MCF 10A (cell line): ENCODE data around the gene KAT6B. TPM values are rescaled to one million over a fixed set of nuclear protein-coding genes. Genes with fewer than 3 reads are reported as not detected.

Experiments used
- BruUV-seq: library from RNA; stranded (reverse); fragments of 400-500 nt; replicated peaks from 2 replicates; lab custom pipeline; 2021; lab: Mats Ljungman, UMichigan
- CTCF ChIA-PET: fragments of 300-600 bp; sonication (Branson Sonifier 250); formaldehyde crosslinking; extraction: SDS; loops from one replicate; lab custom pipeline; 2021; ENCODE audit warnings: antibody characterized with exemption, inconsistent platforms; lab: Yijun Ruan, JAX
- POLR2A ChIA-PET: fragments of 300-600, 350-650 bp; sonication (Branson Sonifier 250); formaldehyde crosslinking; extraction: SDS; loops from one replicate; lab custom pipeline; 2020; ENCODE audit warnings: antibody characterized with exemption, inconsistent platforms; lab: Yijun Ruan, JAX
- DNase-seq: peaks from one replicate; pipeline ENCODE4 v3.0.0-alpha.2; 2018; ENCODE audit not compliant: unreplicated experiment
- H3K27ac Mint-ChIP-seq: one replicate; pipeline ENCODE4 v1.8.0; 2022; ENCODE audit warnings: mild to moderate bottlenecking, low read depth, mixed read lengths; ENCODE audit not compliant: unreplicated experiment
- H3K27me3 Mint-ChIP-seq: one replicate; pipeline ENCODE4 v1.8.0; 2022; ENCODE audit warnings: mixed read lengths; ENCODE audit not compliant: insufficient read depth, unreplicated experiment
- H3K36me3 Mint-ChIP-seq: one replicate; pipeline ENCODE4 v1.8.0; 2022; ENCODE audit warnings: mild to moderate bottlenecking, moderate library complexity, mixed read lengths; ENCODE audit not compliant: insufficient read depth, unreplicated experiment
- H3K4me1 Mint-ChIP-seq: one replicate; pipeline ENCODE4 v1.8.0; 2022; ENCODE audit warnings: mixed read lengths; ENCODE audit not compliant: insufficient read depth, unreplicated experiment
- H3K4me3 Mint-ChIP-seq: one replicate; pipeline ENCODE4 v1.8.0; 2022; ENCODE audit warnings: mild to moderate bottlenecking, moderate library complexity, mixed read lengths; ENCODE audit not compliant: unreplicated experiment
- H3K9me3 Mint-ChIP-seq: one replicate; pipeline ENCODE4 v1.8.0; 2022; ENCODE audit warnings: mixed read lengths; ENCODE audit not compliant: unreplicated experiment
- CTCF ChIP-seq: fragments of 200-600 bp; IDR thresholded peaks from one replicate; pipeline ENCODE4 v1.8.0; 2022; ENCODE audit warnings: antibody characterized with exemption, mild to moderate bottlenecking; ENCODE audit not compliant: unreplicated experiment
- intact Hi-C: fragments of 100-400 bp; cut with micrococcal nuclease; formaldehyde crosslinking; loops from 2 replicates; pipeline ENCODE4 v1.14.1; 2022
- total RNA-seq: library from RNA; stranded (reverse); gene quantifications from 2 replicates; pipeline ENCODE4 v1.2.3, GENCODE V29; 2022

KAT6B gene
- total RNA-seq, 1 experiment from 2014 or later, result 18.3 TPM

GRCh38 chr10:74906611-74907198 is 80.3 kb downstream of the KAT6B start:
- no peaks in the 10 kb centered on the region for H3K9me3 Mint-ChIP-seq
- no peak overlapping the region for H3K27ac Mint-ChIP-seq
- no peak for DNase-seq
- peaks cover 12% of the 10 kb centered on the region for H3K36me3 Mint-ChIP-seq
- BruUV-seq, result no TSS peak
- H3K4me3 Mint-ChIP-seq, result no peak overlapping the region
- no peak for TF ChIP-seq CTCF
- CTCF ChIA-PET, result interaction anchor here (0.8 kb wide), 1 partner anchor 9 kb away, joined by 3 read pairs; no protein-coding TSS in a partner anchor
- H3K27me3 Mint-ChIP-seq, result no peaks in the 10 kb centered on the region
- intact Hi-C loops, result no loop called here
- peaks cover 17% of the 10 kb centered on the region for H3K4me1 Mint-ChIP-seq
- POLR2A ChIA-PET, result no interaction called here

DNA sequence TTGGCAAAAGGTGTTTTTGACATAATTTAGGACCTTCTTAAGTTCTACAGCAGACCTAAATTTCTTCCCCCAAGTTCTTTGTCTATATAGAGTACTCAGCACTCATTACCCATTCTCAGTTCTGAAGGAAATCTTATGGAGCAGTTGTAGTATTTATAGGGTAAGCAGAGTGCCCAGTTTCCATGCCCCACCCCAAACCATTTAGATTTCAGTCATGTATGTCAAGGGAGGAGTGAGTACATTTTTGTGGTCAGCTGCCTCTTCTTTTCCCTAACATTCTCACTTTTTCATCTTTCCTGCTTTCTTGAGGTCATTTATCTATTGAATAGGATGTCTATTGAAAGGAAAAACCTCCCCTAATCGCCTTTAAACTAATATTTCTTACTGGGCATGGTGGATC is 83.3 kb downstream of the KAT6B start:
- peaks cover 12% of the 10 kb centered on the region for H3K4me1 Mint-ChIP-seq
- no peaks in the 10 kb centered on the region for H3K9me3 Mint-ChIP-seq
- no peak for TF ChIP-seq CTCF
- CTCF ChIA-PET, result interaction anchor here (0.6 kb wide), 1 partner anchor 449 kb away, joined by 6 read pairs; no protein-coding TSS in a partner anchor
- H3K27ac Mint-ChIP-seq, result no peak overlapping the region
- intact Hi-C loops, result no loop called here
- peaks cover 12% of the 10 kb centered on the region for H3K36me3 Mint-ChIP-seq
- no peak overlapping the region for H3K4me3 Mint-ChIP-seq
- H3K27me3 Mint-ChIP-seq, result no peaks in the 10 kb centered on the region
- POLR2A ChIA-PET, result interaction anchor here (0.7 kb wide), 2 partner anchors 12 to 33 kb away, joined by 3 read pairs; no protein-coding TSS in a partner anchor
- BruUV-seq, result no TSS peak
- DNase-seq, result no peak

DNA sequence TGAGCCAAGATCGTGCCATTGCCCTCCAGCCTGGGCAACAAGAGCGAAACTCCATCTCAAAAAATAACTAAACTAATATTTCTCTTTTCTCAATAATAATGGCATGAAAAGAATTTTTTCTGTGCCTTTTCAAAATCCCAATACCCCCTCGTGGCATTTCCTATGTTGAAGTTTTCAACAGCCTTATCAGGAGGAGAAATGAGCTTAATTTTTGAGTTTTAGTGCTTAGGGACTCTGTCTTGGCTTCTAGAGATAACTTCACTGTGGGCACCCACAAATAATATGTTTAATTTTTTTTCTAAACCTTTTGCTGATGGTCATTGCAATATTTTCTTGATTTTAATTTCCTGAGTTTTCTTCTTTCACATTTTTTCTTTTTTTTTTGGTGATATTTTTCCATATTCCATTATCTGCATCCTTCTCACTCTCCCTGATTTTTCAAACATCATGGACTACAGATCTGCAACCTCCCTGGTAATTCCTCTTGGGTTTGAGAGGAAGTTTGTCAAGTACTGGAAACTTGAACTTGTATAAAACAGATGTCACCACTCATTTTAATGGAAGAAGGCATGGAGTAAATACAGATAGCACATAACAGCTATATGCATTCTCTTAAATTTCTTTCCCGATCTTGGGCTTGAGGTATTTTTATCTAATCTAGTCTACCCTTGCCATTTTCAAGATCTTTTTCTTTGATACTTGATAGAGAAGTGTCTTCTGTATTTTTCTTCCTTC is 84.0 kb downstream of the KAT6B start:
- POLR2A ChIA-PET, result interaction anchor here (0.7 kb wide), 2 partner anchors 11 to 34 kb away, joined by 3 read pairs; no protein-coding TSS in a partner anchor
- Mint-ChIP-seq H3K27ac (no peak overlapping the region), H3K4me3 (no peak overlapping the region), H3K27me3 (no peaks in the 10 kb centered on the region), H3K9me3 (no peaks in the 10 kb centered on the region), H3K36me3 (peaks cover 12% of the 10 kb centered on the region), H3K4me1 (peaks cover 11% of the 10 kb centered on the region)
- no peak for TF ChIP-seq CTCF
- CTCF ChIA-PET, result interaction anchor here (0.6 kb wide), 2 partner anchors 31 to 448 kb away, joined by 3 to 6 read pairs; no protein-coding TSS in a partner anchor
- intact Hi-C loops, result no loop called here
- DNase-seq, result no peak
- BruUV-seq, result no TSS peak

GRCh38 chr10:74910976-74911350 is 84.6 kb downstream of the KAT6B start:
- POLR2A ChIA-PET, result no interaction called here
- H3K36me3 Mint-ChIP-seq, result peaks cover 12% of the 10 kb centered on the region
- no peaks in the 10 kb centered on the region for H3K9me3 Mint-ChIP-seq
- H3K4me3 Mint-ChIP-seq, result no peak overlapping the region
- intact Hi-C loops, result no loop called here
- no peak for TF ChIP-seq CTCF
- CTCF ChIA-PET, result interaction anchor here (0.6 kb wide), 1 partner anchor 31 kb away, joined by 3 read pairs; no protein-coding TSS in a partner anchor
- no peak overlapping the region for H3K27ac Mint-ChIP-seq
- H3K27me3 Mint-ChIP-seq, result no peaks in the 10 kb centered on the region
- DNase-seq, result no peak
- BruUV-seq, result no TSS peak
- H3K4me1 Mint-ChIP-seq, result peaks cover 11% of the 10 kb centered on the region
